Erythroblast (primary cell): Measurements from ENCODE around the gene SWT1.

ENCODE experiments used
- DNase-seq, 2 experiments: peaks; one replicate each; lab custom pipeline; 2025; lab: John Stamatoyannopoulos, UW
- GATA1 ChIP-seq: IDR thresholded peaks from 2 replicates; pipeline ENCODE4 v1.6.1; 2011; ENCODE audit warnings: low read depth, mild to moderate bottlenecking, control low read depth, low read length, moderate library complexity
- POLR2A ChIP-seq: IDR thresholded peaks from 2 replicates; pipeline ENCODE4 v1.6.1; 2011; ENCODE audit warnings: mild to moderate bottlenecking, low read length

SWT1 gene, protein sequence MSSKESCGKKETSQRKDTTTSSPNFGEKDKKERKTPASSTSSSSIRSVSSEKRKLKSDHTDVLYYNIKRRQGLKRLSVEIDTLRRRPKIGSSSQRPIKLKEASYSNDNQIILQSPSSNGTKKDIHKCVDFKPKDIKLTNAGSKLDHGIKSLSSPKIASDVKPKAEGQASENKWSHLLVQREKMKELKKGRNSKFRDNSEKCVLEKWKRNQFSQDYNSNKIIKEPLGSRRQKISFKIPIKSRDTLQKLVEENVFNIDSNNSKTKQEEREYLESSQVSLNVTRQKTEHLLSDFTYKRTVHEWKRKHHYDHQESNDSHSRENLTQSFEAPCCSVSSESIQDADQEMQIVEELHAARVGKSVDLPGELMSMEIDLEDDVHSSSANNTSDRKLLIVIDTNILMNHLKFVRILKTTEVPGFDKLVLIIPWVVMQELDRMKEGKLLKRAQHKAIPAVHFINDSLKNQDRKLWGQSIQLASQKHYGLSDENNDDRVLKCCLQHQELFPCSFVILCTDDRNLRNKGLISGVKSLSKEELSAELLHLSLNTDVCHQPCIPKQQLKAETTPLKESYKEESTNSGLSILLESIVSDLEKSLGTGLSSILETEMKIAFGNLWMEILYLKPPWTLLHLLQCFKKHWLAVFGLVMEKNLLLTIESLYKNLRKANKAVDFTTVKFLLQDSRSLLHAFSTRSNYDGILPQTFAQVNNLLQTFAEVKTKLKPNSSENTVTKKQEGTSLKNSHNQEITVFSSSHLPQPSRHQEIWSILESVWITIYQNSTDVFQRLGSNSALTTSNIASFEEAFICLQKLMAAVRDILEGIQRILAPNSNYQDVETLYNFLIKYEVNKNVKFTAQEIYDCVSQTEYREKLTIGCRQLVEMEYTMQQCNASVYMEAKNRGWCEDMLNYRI

DNA sequence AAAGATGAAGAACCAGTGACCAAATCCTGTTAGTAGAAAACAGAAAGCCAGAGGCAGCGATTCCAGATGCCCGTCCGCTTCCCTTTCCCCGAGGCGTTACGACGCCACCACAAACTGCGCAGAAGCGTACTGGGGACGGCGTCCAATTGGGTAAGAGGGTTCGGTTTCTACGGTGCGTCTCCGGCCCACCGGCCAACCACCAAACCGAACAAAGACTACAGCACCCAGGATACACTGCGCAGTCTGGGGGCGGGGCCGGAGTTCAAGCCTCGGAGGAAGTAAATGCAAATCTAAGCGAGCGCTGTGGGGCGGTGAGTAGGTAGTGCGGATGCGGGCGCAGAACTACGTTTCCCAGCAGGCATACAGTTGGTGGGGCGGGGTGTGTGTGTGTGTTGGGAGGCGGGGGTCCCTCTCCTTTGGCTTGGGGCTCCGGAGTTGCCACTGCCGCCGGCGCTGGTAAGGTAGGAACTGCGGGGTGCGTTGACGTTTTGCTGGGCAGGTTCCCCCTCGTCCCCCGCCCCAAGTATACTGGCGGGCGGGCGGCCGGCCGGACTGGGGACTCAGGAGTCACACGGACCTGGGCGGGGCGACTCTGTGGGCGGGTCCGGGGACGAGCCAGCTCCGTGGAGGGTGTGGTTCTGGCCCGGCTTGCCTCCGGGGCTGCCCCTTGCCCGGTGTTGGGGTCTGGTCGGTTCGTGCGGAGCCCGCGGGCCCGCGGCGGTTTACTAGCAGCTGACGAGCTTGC lies at the start of gene SWT1, which contains the start of gene TRMT1L:
TSS of gene SWT1 (plus strand) at position 314 of the 745 bp plus-strand sequence. CDS start 3,675 bp downstream, outside the sequence.
TSS of gene TRMT1L (minus strand) at position 100 of the 745 bp plus-strand sequence. CDS start 241 bp downstream, outside the sequence.
- peak; percentile 99 for DNase-seq
- TF ChIP-seq GATA1 = no peak
- peak; percentile 99 for TF ChIP-seq POLR2A

DNA sequence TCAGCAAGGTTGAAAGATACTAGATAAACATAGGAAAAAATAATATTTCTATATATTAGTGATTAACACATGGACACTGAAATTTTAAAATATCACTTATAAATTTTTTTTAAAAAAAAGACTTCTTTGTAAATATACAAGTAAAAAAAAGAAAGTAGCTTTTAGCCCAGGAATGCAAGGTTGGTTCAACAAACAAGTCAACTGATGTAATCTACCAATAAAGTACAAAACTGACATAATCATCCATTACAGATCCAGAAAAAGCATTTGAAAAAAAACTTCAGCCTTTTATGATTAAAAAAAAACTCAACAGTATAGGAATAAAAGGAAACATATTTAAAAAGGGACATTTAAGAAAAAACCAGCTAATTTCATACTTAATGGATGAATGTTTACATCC lies 48.6 kb upstream of the SWT1 start:
- TF ChIP-seq GATA1 (no peak), POLR2A (no peak)
- peak; percentile 43 to 48 for DNase-seq

DNA sequence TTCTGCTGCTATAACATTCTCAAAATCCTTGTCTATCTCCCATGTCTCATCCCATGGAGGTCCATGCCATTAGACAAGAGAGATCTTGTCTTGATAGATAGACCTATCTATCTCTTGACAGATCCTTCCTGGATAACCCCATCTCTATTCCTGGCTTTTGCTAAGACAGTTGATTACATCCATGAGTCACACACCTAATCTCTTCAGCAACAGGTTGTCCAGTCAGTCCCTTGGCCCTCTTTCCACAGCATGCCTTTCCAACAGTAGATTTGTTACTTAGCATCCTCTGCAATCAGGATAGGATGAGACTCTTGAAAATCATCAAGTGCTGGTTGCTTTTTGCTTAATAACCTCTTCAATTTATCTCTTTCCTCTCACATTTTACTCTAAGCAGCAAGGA lies 46.8 kb upstream of the SWT1 start:
- TF ChIP-seq POLR2A = no peak
- TF ChIP-seq GATA1 = no peak
- no peak for DNase-seq

DNA sequence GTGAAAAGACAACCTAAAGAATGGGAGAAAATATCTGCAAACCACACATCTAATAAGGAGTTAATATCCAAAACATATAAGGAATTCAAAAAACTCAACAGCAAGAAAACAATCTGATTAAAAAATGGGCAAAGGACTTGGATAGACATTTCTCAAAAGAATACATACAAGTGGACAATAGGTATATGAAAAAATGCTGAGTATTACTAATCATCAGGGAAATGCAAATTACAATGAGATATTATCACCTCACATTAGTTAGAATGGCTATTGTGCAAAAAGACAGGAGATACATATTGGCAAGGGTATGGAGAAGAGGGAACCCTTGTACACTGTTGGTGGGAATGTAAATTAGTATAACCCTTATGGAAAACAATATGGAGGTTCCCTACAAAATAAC lies 45.1 kb upstream of the SWT1 start:
- TF ChIP-seq GATA1 = no peak
- no peak for TF ChIP-seq POLR2A
- DNase-seq = no peak

DNA sequence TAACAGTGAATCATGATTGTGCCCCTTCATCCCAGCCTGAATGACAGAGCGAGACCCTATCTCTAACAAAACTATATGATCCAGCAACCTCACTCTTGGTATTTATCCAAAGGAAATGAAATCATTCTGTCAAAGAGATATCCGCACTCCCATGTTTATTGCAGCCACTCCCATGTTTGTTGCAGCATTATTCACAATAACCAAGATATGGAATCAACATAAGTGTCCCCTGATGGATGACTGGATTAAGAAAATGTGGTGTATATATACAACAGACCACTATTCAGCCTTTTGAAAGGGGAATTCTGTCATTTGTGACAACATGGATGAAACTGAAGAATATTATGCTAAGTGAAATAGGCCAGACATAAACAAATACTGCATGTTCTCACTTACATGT lies 44.6 kb upstream of the SWT1 start:
- no peak for TF ChIP-seq POLR2A
- TF ChIP-seq GATA1 = no peak
- no peak for DNase-seq

DNA sequence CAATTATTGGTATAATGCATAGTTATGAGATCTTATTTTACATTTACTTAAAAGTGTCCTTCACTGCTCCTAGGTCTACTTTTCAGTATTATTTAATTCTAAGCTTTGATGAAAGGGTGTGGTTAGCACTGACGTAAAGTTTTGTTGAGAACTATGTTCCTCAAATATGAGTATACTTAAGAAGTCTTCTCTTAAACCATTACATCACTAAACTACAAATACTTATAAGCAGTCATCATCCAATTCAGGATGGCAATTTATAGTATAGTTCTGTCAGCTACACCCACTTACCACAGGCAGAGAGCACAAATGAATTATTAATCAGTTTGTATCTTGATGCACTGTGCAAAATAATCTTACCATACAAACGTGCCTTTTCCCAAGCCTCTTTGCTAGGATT lies 27.3 kb upstream of the SWT1 start:
- DNase-seq = no peak
- TF ChIP-seq POLR2A (no peak), GATA1 (no peak)

DNA sequence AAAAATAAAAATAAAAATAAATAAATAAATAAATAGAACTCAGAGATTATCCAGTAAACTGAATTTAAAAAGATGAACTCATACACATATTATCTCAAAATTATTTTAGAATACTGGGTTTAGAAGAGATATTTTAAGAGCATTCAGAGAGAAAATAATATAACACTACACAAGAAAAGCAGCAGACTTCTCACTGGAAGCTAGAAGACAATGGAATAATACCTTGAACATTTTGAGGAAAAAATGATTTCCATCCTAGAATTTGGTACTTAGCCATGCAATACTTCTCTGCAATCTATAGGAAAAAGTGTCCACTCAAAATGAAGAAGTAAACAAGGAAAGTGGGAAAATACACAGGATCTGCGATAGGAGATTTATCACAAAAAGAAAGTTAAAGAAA lies 24.4 kb upstream of the SWT1 start:
- no peak for TF ChIP-seq POLR2A
- TF ChIP-seq GATA1 = no peak

DNA sequence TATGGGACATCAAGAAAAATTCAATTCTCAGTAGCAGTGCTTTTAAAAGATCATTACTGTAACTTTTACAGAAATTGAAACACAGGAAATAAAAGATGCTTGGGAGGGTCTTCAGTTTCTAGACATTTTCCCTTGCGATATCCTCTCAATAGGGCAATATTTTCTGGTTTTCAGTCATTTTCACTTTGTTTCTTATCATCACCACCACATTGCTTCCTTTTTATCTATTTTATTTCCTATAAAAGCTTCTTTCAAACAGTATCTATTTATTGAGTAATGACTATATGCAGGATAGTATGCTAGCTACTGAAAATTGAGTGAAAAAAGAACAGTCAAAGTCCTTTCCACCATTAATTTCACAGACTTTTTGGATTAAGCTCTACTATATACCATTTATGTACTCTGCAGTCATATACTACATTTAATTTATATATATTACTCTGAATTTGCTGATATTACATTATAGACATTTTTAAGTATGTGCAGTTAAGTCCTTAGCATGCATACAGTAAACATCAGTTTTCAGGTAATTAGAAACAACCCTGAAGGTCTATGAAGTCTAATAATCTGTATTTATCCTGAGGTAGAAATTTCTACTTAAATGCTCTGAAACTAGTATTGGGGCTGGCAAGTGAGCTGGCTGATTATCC lies 18.9 kb upstream of the SWT1 start:
- peak; percentile 53 to 58 for DNase-seq
- TF ChIP-seq POLR2A = no peak
- TF ChIP-seq GATA1 = no peak

More for the DNA sequence above, 24.4 kb upstream of the SWT1 start:
- peak in 1 of 2 experiments; percentile 3 for DNase-seq

DNA sequence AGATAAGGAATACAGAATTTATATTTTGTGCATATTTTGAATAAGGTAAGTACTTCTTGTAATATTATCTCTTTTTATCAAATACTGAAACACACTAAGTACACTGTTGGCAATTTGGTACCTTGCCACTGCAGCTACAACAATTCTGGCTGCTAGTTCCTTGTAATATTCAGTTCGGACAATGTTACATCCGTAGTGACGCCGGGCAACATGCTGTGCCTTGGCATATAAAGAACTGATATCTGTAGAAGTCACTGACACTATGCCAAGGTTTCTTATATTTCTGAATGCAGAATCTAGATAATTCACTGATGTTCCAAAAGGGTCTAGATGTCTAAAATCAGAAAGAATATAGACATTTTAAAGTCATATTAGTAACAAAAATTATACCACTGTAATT lies 17.7 kb upstream of the SWT1 start:
- TF ChIP-seq GATA1 = no peak
- TF ChIP-seq POLR2A = no peak
- no peak for DNase-seq

DNA sequence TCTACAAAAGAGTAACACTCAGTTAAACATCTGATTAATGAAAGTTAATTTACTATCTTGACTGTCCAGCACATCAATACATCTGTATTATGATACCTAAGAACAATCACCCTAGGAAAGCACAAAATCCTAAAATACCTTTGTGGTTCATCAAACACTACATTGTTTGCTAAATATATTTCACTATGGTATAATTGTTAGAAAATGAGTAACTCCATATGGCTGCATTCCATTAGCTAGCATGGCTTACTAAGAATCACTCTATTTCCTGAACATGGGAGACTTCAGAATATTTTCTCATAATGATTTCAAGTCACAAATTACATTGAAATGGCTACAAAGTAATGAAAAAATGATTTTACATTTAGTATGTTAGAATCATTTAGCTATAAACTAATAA lies 12.7 kb upstream of the SWT1 start:
- no peak for DNase-seq

DNA sequence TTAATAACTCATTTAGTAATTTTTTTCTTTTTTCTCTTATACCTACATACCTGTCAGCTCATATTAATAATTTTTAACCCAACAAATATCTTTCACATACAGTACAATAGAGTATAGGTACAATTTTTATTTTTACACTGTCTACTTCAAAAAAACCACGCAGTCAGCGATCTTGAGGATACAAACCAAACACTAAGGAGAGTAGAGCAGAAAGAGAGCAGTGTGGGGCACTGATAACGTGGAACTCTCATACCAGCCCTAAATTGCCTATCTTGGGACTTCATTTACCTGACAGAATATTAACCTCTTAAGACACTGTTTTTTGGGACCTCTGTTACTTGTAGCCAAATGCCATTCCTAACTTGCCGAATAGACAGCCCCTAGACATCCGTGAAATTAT lies 5.8 kb upstream of the SWT1 start:
- DNase-seq = peak; percentile 56 to 70
- TF ChIP-seq GATA1 = no peak
- no peak for TF ChIP-seq POLR2A

More for the DNA sequence above, 12.7 kb upstream of the SWT1 start:
- TF ChIP-seq POLR2A = no peak
- TF ChIP-seq GATA1 = no peak

DNA sequence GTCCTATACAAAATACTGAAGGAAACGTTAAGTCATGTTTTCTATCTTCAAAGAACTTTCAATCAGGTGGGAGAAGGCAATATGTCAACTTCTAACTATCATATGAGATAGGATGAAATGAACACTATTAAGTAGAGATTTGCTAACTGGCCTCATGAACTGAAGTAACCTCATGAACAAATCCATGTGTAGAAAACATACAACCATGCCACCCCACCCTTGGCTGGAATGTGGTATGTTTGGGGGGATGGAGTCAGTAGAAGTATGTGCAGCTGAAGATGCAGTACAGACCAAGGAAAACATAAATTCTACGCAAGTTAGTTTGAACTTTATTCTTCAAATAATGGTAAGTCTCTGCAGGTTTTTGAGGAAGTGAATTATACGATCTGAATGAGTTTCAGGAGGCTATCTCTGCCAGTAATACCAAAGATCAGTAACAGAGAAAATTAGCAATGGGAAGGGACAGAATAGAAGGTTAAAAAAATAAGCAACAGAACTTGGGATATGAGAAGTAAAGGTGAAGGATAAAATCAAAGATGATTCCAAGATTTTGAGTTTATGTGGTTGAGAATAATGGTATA lies 4.7 kb upstream of the SWT1 start:
- peak; percentile 42 to 49 for DNase-seq
- TF ChIP-seq GATA1 = no peak
- TF ChIP-seq POLR2A = no peak
